A549 treated with GW870086 at 1 μM for 4 hours (cell line): ENCODE results near the gene MTX1. TPM values are rescaled to one million over a fixed set of nuclear protein-coding genes. Genes with fewer than 3 reads are reported as not detected.

Source experiments
- total RNA-seq: library from RNA; stranded (reverse); fragments of 200-300 nt; extraction: Qiagen RNA extraction; gene quantifications from 5 replicates; pipeline ENCODE4 v1.2.3, GENCODE V29; 2022; ENCODE audit warnings: low read depth

Gene MTX1, protein sequence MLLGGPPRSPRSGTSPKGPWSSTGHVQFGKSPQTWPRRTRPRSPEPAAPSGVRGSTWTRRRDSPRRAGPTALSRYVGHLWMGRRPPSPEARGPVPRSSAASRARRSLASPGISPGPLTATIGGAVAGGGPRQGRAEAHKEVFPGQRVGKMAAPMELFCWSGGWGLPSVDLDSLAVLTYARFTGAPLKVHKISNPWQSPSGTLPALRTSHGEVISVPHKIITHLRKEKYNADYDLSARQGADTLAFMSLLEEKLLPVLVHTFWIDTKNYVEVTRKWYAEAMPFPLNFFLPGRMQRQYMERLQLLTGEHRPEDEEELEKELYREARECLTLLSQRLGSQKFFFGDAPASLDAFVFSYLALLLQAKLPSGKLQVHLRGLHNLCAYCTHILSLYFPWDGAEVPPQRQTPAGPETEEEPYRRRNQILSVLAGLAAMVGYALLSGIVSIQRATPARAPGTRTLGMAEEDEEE
- total RNA-seq: 65.8 to 81.8 TPM (median 76.1 TPM) in 5 replicates

GRCh38 chr1:155208541-155209311, at the start of gene MTX1:
Gene MTX1 (plus strand): TSS chr1:155208695. CDS start chr1:155208805, 110 bp downstream.

GRCh38 chr1:155172732-155173477, 35.6 kb upstream of the MTX1 start, which contains the start of gene KRTCAP2:
Gene KRTCAP2 (minus strand): TSS chr1:155173304. CDS start chr1:155173224, 80 bp downstream.

GRCh38 chr1:155173478-155174323, 34.8 kb upstream of the MTX1 start, which contains the start of gene TRIM46:
Gene TRIM46 (plus strand): TSS chr1:155173849. CDS start chr1:155173967, 118 bp downstream.

DNA sequence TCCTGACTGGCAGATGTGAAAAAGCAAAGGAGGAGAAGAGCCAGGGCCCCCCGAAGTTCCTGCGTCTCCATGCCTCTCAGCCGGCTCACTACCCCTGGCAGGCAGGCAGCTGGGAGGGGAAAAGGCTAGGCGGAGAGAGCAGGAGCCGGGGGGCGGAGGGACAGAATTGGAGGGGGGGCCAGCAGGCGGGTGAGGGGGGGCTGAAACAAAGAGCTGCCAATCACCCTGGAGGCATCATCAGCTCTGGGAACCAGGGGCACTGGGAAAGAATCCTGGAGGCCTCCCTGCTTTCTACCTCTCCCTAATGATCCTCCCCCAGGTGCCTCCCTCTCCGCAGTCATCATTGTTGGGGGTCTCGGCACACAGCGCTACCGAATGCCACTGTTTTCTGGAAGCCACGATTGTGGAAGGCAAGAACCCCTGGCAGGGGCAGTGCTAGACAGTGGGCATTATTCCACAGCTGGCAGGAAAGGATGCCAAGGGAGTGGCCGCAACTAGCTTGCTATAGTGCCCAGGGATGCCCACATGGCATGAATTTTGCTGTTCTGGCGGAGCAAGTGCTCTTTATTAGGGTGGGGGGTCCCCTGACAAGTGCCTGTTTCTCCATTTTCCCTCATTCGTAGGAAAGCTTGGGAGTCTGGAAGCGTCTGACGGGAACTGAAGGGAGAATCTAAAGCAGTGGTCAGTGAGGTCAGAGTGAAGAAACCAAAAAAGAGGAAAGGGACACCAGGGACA, 522 bp upstream of the MTX1 start, which contains the start of gene THBS3:
THBS3 (minus strand) TSS at position 92 of the 735 bp plus-strand sequence; CDS start at position 71, 21 bp downstream.

GRCh38 chr1:155255243-155256007, 46.9 kb downstream of the MTX1 start, which contains the start of gene ENTREP3:
Gene ENTREP3 (minus strand): TSS chr1:155255483. CDS start chr1:155254877, 606 bp downstream.

DNA sequence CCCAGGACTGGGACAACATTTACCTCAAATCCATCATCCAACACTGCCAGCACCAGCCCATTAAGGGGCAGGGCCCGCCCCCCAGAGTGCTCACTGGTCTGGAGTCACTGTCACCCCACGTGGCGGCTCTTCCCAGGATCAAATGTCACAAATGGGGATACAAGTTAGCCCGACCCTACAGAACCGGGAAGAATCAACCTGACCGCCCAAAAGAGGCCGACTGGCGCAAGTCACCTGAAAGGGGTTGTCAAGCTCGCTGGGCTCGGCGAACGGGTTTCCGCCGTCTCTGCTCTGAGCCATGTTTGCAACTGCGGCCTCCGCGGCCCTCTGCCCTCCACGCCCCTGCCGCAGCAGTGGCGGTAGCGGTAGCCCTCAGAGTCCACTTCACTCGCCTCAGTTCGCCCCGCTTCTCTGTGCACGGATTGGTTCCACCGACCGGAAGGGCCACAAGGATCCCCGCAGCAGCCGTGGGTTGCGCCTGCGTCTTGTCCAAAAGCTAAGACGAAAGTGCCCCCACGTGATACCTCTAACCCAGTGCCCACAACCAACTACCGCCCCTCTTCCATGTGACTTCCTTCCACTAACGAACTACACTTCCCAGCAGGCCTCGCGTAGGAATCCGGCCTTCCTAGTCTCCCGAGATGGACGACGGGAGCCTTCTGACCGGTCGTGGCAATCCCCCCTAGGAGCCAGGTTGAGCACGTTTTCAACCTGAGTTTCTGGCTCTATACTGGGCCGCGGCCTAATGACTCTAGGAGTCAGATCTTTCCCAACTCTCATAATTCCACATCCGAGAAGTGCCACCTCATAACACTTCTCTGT, 53.6 kb downstream of the MTX1 start, which contains the start of gene SCAMP3:
SCAMP3 (minus strand) TSS at position 509 of the 822 bp plus-strand sequence; CDS start at position 300, 209 bp downstream.

Other genes starting within 250 kb of the MTX1 start
- gene PYGO2, start 246.9 kb upstream of the MTX1 start, total RNA-seq: 19.4 to 22.3 TPM (median 21.6 TPM) in 5 replicates
- gene SHC1, start 237.9 kb upstream of the MTX1 start, total RNA-seq: 199 to 255 TPM (median 244 TPM) in 5 replicates
- gene CKS1B, start 234.0 kb upstream of the MTX1 start, total RNA-seq: 304 to 367 TPM (median 343 TPM) in 5 replicates
- 39.8 to 46.3 TPM (median 44.9 TPM) in 5 replicates for gene FLAD1, start 225.4 kb upstream of the MTX1 start, total RNA-seq
- 0.23 TPM in 1 of 5 replicates, not detected in the others for gene LENEP, start 215.1 kb upstream of the MTX1 start, total RNA-seq
- 34.1 to 46.4 TPM (median 45.7 TPM) in 5 replicates for gene ZBTB7B, start 205.9 kb upstream of the MTX1 start, total RNA-seq
- gene DCST2, start 174.9 kb upstream of the MTX1 start, total RNA-seq: 0.17 to 0.80 TPM (median 0.29 TPM) in 5 replicates
- not detected in 5 replicates for gene DCST1, start 174.9 kb upstream of the MTX1 start, total RNA-seq
- gene ADAM15, start 157.4 kb upstream of the MTX1 start, total RNA-seq: 72.3 to 103 TPM (median 97.2 TPM) in 5 replicates
- gene EFNA4, start 145.0 kb upstream of the MTX1 start, total RNA-seq: 12.2 to 13.0 TPM (median 12.4 TPM) in 5 replicates
- gene EFNA3, start 129.9 kb upstream of the MTX1 start, total RNA-seq: 6.9 to 11.0 TPM (median 10.3 TPM) in 5 replicates
- 23.0 to 32.0 TPM (median 28.5 TPM) in 5 replicates for gene EFNA1, start 80.8 kb upstream of the MTX1 start, total RNA-seq
- 30.2 to 37.7 TPM (median 35.4 TPM) in 5 replicates for gene SLC50A1, start 72.8 kb upstream of the MTX1 start, total RNA-seq
- gene DPM3, start 68.2 kb upstream of the MTX1 start, total RNA-seq: 69.8 to 112 TPM (median 98.4 TPM) in 5 replicates
- 222 to 262 TPM (median 235 TPM) in 5 replicates for gene KRTCAP2, start 35.4 kb upstream of the MTX1 start, total RNA-seq
- 1.8 to 2.9 TPM (median 2.6 TPM) in 5 replicates for gene TRIM46, start 34.8 kb upstream of the MTX1 start, total RNA-seq
- 6.0 to 10.7 TPM (median 8.4 TPM) in 5 replicates for gene THBS3, start 798 bp upstream of the MTX1 start, total RNA-seq
- 26.5 to 34.2 TPM (median 33.7 TPM) in 5 replicates for gene ENTREP3, start 46.8 kb downstream of the MTX1 start, total RNA-seq
- gene SCAMP3, start 53.7 kb downstream of the MTX1 start, total RNA-seq: 99.5 to 134 TPM (median 118 TPM) in 5 replicates
- gene CLK2, start 64.8 kb downstream of the MTX1 start, total RNA-seq: 21.2 to 25.1 TPM (median 23.8 TPM) in 5 replicates
- 3.2 to 6.4 TPM (median 5.2 TPM) in 5 replicates for gene HCN3, start 68.8 kb downstream of the MTX1 start, total RNA-seq
- gene PKLR, start 92.7 kb downstream of the MTX1 start, total RNA-seq: not detected in 5 replicates
- 155 to 179 TPM (median 165 TPM) in 5 replicates for gene FDPS, start 100.2 kb downstream of the MTX1 start, total RNA-seq
- gene RUSC1, start 112.2 kb downstream of the MTX1 start, total RNA-seq: 40.2 to 54.7 TPM (median 53.4 TPM) in 5 replicates